Fibroblast of skin of scalp (primary cell): ENCODE results near the gene SRP54.
A peak's percentile ranks its signal among the peaks of the same experiment; 100 is the strongest.
"Not testable (repeated sequence)": the region's sequence is repeated elsewhere in the genome, so short reads cannot be mapped to it uniquely, and the experiment has no call there.

Experiments used
- DNase-seq: peaks from one replicate; pipeline ENCODE4 v3.0.0-alpha.2; 2013

SRP54 gene

DNA sequence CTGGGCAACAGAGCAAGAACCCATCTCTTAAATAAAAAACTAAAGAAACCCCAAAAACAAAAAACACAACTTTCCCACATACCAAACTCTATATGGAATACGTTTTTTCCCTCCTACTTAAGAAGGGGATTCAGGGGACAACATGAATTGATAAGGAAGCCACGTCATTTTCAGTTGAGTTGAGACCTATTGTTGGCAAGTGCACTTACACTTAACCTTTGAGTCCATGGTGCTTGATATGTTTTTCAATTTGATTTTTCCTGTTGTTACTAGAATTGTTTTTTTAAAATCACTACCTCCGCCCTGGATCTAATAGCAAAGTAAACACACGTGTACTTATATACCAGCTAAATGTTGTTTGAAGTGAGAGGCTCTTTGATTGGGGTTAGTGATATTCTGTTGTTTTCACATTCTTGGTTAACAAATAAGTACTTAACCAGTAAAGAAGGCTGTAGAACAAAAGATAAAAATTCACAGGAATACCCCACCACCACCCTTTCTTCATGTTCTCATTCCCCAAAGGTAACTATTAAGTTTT lies 65.3 kb downstream of the SRP54 start:
- DNase-seq: no peak

DNA sequence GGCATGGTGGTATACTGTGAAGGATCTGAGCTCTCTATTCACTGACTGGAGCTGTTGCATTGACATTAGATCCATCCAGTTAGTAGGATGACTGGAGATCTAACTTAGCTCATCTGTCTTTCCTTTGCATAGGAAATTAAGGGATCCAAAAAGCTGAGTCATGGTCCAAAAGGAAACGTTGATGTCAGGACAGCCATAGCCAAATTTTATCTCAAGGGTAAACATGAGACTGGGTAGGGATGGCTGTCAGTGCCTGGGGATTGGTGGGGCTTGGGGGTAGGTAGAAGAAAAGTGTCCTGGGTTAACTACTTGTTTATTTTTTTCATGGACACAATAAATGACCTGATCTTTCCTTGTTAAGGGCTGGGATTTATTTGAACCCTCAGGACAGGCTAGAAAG lies 67.9 kb downstream of the SRP54 start:
- DNase-seq: peak; percentile 65

DNA sequence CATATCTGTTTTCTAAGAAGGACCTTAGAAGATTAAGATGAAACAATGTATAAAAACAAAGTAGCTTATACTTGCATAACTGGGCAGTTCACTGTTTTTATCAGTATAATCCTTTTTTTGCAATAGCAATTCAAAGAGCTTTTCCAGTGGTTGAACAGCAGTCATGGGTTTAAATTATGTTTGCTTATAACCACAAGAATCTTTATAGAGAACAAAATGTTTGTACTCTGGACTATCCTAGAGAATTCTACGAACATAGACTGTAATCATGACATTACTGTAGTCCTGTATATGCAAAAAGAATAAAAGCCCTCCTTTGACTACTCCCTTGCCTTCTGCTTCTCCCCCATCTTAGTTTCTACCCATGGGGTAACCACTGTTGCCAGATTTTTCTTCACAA lies 69.0 kb downstream of the SRP54 start:
- DNase-seq: peak; percentile 14

DNA sequence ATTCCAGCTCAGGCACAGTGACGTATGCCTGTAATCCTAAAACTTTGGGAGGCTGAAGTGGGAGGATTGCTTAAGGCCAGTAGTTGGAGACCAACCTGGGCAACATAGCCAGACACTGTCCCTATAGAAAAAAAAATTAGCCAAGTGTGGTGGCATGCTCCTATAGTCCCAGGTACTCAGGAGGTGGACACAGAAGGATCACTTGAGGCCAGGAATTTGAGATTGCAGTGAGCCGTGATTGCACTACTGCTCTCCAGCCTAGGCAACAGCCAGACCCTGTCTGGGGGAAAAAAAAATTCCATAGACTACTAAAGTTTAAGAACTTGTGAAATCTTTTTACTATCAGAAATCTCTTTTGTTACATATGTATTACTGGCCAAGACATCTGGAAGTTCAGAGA lies 69.8 kb downstream of the SRP54 start:
- no peak for DNase-seq

DNA sequence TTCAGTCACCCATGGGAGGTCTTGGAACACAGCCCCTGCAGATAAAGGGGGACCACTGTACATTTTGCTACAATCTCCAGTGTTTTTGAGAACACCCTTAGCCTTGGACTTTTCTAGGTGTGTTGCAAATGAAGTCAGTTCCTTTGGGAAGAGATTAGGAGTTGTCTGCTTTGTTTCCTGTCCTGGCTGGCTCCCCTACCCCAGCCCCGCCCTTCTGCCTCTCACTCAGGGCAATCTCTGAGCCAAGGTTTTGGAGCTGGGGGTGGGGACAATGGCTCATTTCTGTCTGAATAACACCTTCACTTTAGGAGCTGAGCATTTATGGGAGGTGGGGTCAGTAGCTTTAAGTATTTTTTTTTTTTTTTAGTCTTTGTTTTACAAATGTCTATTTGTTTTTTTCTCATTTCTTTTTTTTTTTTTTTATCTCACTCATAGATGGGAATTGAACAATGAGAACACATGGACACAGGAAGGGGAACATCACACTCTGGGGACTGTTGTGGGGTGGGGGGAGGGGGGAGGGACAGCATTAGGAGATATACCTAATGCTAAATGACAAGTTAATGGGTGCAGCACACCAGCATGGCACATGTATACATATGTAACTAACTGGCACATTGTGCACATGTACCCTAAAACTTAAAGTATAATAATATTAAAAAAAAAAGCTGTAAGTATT lies 78.5 kb downstream of the SRP54 start:
- not testable (repeated sequence) for DNase-seq

DNA sequence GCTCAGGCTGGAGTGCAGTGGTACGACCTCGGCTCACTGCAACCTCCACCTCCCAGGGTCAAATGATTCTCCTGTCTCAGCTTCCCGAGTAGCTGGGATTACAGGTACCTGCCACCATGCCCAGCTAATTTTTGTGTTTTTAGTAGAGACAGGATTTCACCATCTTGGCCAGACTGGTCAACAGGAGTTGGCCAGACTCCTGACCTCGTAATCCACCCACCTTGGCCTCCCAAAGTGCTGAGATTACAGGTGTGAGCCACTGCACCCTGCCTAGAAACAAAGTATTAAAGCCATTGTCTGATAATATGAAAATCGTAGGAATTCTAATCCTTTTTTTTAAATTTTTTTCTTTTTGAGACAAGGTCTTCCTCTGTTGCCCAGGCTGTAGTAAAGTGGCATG lies 82.9 kb downstream of the SRP54 start:
- not testable (repeated sequence) for DNase-seq

DNA sequence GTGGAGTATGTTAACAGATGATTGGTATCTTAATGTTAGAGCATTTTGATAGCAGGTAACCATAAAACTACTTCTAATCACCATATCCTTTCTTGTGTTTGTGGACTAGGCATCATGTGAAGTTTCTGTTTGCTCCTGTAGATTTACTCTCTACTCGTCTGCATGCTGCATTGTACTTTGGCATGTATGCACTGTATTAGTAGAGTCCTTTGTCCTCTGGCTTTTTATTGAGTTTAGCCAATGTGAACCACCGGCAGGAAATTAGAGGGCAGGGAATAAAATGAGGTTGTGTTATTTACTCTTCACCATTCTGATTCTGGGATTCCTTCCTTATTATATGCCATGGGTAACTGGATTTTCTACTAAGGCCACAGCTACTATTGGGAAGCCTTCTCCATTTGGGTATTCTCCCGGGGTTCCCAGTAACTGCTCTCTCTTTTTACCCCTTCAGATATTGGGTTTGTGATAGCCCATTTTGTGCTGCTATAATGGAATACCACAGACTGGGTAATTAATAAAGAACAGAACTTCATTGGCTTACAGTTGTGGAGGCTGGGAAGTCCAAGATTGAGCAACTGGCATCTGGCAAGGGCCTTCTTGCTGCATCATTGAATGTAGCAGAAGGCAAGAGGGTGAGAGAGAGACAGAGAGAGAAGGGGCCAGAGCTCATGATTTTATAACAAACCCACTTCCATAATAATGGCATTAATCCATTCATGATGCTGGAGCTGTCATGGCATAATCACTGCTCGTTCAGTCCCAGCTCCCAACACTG lies 85.6 kb downstream of the SRP54 start:
- DNase-seq: no peak

DNA sequence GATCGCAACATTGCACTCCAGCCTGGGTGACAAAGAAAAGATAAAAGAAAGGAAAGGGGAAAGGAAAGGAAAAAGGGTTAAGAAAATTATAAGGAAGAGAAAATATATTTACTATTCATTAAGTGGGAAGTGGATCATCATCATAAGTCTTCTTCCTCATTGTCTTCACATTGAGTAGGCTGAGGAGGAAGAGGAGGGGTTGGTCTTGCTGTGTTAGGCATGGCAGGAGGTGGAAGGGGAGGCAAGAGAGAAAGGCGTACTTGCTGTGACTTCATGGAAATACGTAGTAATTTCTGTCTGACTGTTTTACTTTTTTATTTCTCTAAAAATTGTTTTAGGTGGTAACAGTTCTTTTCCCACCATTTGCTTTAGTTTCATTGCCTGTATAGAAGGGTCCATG lies 89.4 kb downstream of the SRP54 start:
- no peak for DNase-seq

DNA sequence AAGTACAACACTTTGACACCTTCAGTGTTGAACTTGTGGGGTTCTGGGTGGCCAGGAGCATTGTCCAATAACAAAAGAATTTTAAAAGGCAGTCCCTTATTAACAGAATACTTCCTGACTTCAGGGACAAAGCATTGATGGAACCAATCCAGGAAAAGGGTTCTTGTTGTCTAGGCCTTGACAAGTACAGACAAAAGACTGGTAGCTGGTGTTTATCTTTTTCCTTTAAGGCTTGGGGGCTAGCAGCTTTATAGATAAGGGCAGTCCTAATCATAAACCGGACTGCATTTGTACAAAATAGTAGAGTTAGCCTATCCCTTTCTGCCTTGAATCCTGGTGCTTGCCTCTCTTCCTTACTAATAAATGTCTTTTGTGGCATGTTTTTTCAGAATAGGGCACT lies 90.7 kb downstream of the SRP54 start:
- no peak for DNase-seq

DNA sequence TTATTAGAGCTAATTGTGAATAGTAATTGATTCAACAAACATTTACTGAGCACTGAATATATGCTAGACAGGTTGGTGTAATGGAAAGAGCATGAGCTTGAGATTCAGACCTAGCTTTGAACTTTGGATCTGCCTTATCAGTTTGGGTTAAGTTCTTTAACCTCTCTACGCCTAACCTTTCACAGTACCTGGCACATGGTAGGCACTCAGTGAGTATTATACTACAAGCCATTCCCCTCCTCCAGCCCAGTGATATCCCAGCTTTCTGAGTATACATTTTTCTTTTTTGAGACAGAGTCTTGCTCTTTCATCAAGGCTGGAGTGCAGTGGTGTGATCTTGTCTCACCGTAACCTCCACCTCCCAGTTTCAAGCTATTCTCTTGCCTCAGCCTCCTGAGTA lies 95.3 kb downstream of the SRP54 start:
- no peak for DNase-seq
